HCT116 (cell line): ENCODE data around the gene LAMTOR1. TPM values are rescaled to one million over a fixed set of nuclear protein-coding genes. Genes with fewer than 3 reads are reported as not detected.

ENCODE experiments used
- ATAC-seq: fragments of 200-7000 bp; cut with Tn5 transposase; 2 replicates; pipeline ENCODE4 v1.9.1; 2020; ENCODE audit warnings: mild to moderate bottlenecking, moderate library complexity
- BruUV-seq: library from RNA; stranded (reverse); fragments of 400-500 nt; replicated peaks from 2 replicates; lab custom pipeline; 2021; lab: Mats Ljungman, UMichigan
- CTCF ChIA-PET: fragments of 300-600 bp; sonication (Branson Sonifier 250); formaldehyde crosslinking; loops from one replicate; lab custom pipeline; 2021; ENCODE audit warnings: antibody characterized with exemption; lab: Charles Lee
- POLR2A ChIA-PET: fragments of 300-600, 350-600 bp; sonication (Branson Sonifier 250); formaldehyde crosslinking; loops from one replicate; lab custom pipeline; 2021; ENCODE audit warnings: antibody characterized with exemption; lab: Charles Lee
- RAD21 ChIA-PET, 2 experiments: fragments of 300-600 bp; sonication (Branson Sonifier 250); formaldehyde crosslinking; loops; one replicate each; lab custom pipeline; 2023; ENCODE audit warnings: low total read pairs in 2 of 2; ENCODE audit not compliant: uncharacterized antibody in 2 of 2, unreplicated experiment in 2 of 2, low non-redundant PET in 1 of 2; lab: Charles Lee
- DNase-seq: peaks from one replicate; pipeline ENCODE4 v3.0.0-alpha.2; 2010; ENCODE audit warnings: low read depth, low spot score
- H2AFZ ChIP-seq: fragments of 200-600 bp; shearing (Covaris generic), sonication (generic); 2 replicates; pipeline ENCODE4 v1.6.1; 2017; ENCODE audit warnings: low read depth, mixed run types, mixed read lengths, antibody characterized with exemption, low read length; ENCODE audit not compliant: poor library complexity, severe bottlenecking
- H3K27ac ChIP-seq: 2 replicates; pipeline ENCODE4 v1.5.1; 2012; ENCODE audit warnings: low read depth, low read length
- H3K27me3 ChIP-seq: fragments of 200-600 bp; sonication (generic); 2 replicates; pipeline ENCODE4 v1.6.1; 2016; ENCODE audit warnings: mixed run types, low read length, mixed read lengths; ENCODE audit not compliant: insufficient read depth
- H3K36me3 ChIP-seq, 2 experiments: fragments of 200-500 bp in 1 of 2; fragments of 200-600 bp in 1 of 2; sonication (Bioruptor generic) in 1 of 2; sonication (generic) in 1 of 2; 2 replicates each; pipeline versions ENCODE4 v1.5.1 to v1.6.1; 2014 to 2016; ENCODE audit warnings: low read length in 2 of 2, inconsistent platforms in 1 of 2, mixed read lengths in 1 of 2, mixed run types in 1 of 2; ENCODE audit not compliant: insufficient read depth in 2 of 2, control insufficient read depth in 1 of 2
- H3K4me1 ChIP-seq, 2 experiments: fragments of 200-600 bp in 1 of 2; sonication (generic) in 1 of 2; 2 replicates each; pipeline versions ENCODE4 v1.5.1 to v1.6.1; 2012 to 2017; ENCODE audit warnings: low read length in 2 of 2, inconsistent platforms in 1 of 2, mild to moderate bottlenecking in 1 of 2, mixed read lengths in 1 of 2, mixed run types in 1 of 2, moderate library complexity in 1 of 2; ENCODE audit not compliant: insufficient read depth in 2 of 2, control insufficient read depth in 1 of 2
- H3K4me2 ChIP-seq: fragments of 200-600 bp; sonication (generic); 2 replicates; pipeline ENCODE4 v1.6.1; 2017; ENCODE audit warnings: mixed run types, low read length, mixed read lengths
- H3K4me3 ChIP-seq, 2 experiments: fragments of 200-600 bp in 1 of 2; sonication (generic) in 1 of 2; replicated peaks in 1 of 2; 2 replicates each; pipeline ENCODE4 v1.5.1; 2011 to 2016; ENCODE audit warnings: low read length in 2 of 2, control low read depth in 1 of 2, low read depth in 1 of 2, mild to moderate bottlenecking in 1 of 2, mixed read lengths in 1 of 2, mixed run types in 1 of 2
- H3K79me2 ChIP-seq: fragments of 200-600 bp; sonication (generic); 2 replicates; pipeline ENCODE4 v1.6.1; 2017; ENCODE audit warnings: mild to moderate bottlenecking, mixed run types, low read length, moderate library complexity, mixed read lengths; ENCODE audit not compliant: insufficient read depth
- H3K9ac ChIP-seq: fragments of 200-600 bp; sonication (generic); 2 replicates; pipeline ENCODE4 v1.6.1; 2016; ENCODE audit warnings: low read length, mixed read lengths
- H3K9me2 ChIP-seq: fragments of 200-600 bp; sonication (generic), shearing (Covaris generic); 2 replicates; pipeline ENCODE4 v1.6.1; 2017; ENCODE audit warnings: mixed run types, mild to moderate bottlenecking, moderate library complexity; ENCODE audit not compliant: insufficient read depth
- H3K9me3 ChIP-seq, 2 experiments: fragments of 200-500 bp in 1 of 2; fragments of 200-600 bp in 1 of 2; sonication (Bioruptor generic) in 1 of 2; sonication (generic) in 1 of 2; 2 replicates each; pipeline ENCODE4 v1.6.1; 2014 to 2017; ENCODE audit warnings: low read length in 2 of 2, mixed read lengths in 2 of 2, inconsistent platforms in 1 of 2, low read depth in 1 of 2, mild to moderate bottlenecking in 1 of 2, mixed run types in 1 of 2, moderate library complexity in 1 of 2; ENCODE audit not compliant: control insufficient read depth in 1 of 2, insufficient read depth in 1 of 2
- H4K20me1 ChIP-seq: fragments of 200-600 bp; sonication (generic), shearing (Covaris generic); 2 replicates; pipeline ENCODE4 v1.6.1; 2017; ENCODE audit warnings: mixed run types, mild to moderate bottlenecking, moderate library complexity; ENCODE audit not compliant: insufficient read depth
- CBX3 ChIP-seq: IDR thresholded peaks from 2 replicates; pipeline ENCODE4 v1.6.1; 2012; ENCODE audit warnings: low read depth
- CEBPB ChIP-seq: IDR thresholded peaks from 2 replicates; pipeline ENCODE4 v1.6.1; 2012; ENCODE audit warnings: low read depth
- ELF1 ChIP-seq: IDR thresholded peaks from 2 replicates; pipeline ENCODE4 v1.6.1; 2012; ENCODE audit warnings: low read depth, borderline replicate concordance
- EZH2 ChIP-seq: fragments of 200-600 bp; sonication (generic); IDR thresholded peaks from 2 replicates; pipeline ENCODE4 v1.6.1; 2017; ENCODE audit warnings: antibody characterized with exemption, mixed run types
- EZH2phosphoT487 ChIP-seq: fragments of 200-600 bp; IDR thresholded peaks from 2 replicates; pipeline ENCODE4 v1.6.1; 2018; ENCODE audit warnings: antibody characterized with exemption, borderline replicate concordance
- FOSL1 ChIP-seq: IDR thresholded peaks from 2 replicates; pipeline ENCODE4 v1.6.1; 2012; ENCODE audit warnings: low read depth
- JUND ChIP-seq: IDR thresholded peaks from 2 replicates; pipeline ENCODE4 v1.6.1; 2012
- POLR2A ChIP-seq: IDR thresholded peaks from 2 replicates; pipeline ENCODE4 v1.7.0; 2011; ENCODE audit warnings: borderline replicate concordance; ENCODE audit not compliant: insufficient read depth, insufficient read length; ENCODE audit errors: extremely low read depth
- RAD21 ChIP-seq: IDR thresholded peaks from 2 replicates; pipeline ENCODE4 v1.6.1; 2012; ENCODE audit warnings: low read depth, mild to moderate bottlenecking
- SIN3A ChIP-seq: IDR thresholded peaks from 2 replicates; pipeline ENCODE4 v1.6.1; 2012; ENCODE audit warnings: low read depth
- SP1 ChIP-seq: IDR thresholded peaks from 2 replicates; pipeline ENCODE4 v1.6.1; 2012; ENCODE audit warnings: low read depth
- SRF ChIP-seq: IDR thresholded peaks from 2 replicates; pipeline ENCODE4 v1.6.1; 2012; ENCODE audit warnings: low read depth
- TCF7L2 ChIP-seq: IDR thresholded peaks from 2 replicates; pipeline ENCODE4 v1.7.0; 2011; ENCODE audit warnings: borderline replicate concordance, inconsistent platforms; ENCODE audit not compliant: insufficient read depth, insufficient read length; ENCODE audit errors: extremely low read depth
- YY1 ChIP-seq: IDR thresholded peaks from 2 replicates; pipeline ENCODE4 v1.6.1; 2011; ENCODE audit warnings: low read length, low read depth, moderate library complexity, mild to moderate bottlenecking; ENCODE audit not compliant: insufficient replicate concordance; ENCODE audit errors: extremely low read depth
- ZFX ChIP-seq: fragments of 450-650 bp; IDR thresholded peaks from 2 replicates; pipeline ENCODE4 v1.6.1; 2017
- intact Hi-C: fragments of 100-400 bp; cut with micrococcal nuclease; formaldehyde crosslinking; loops from 2 replicates; pipeline ENCODE4 v1.10.0; 2022
- total RNA-seq: library from RNA; stranded (reverse); gene quantifications from one replicate; pipeline ENCODE4 v1.2.1, GENCODE V29; 2021; ENCODE audit not compliant: unreplicated experiment
- TF ChIP-seq, protein P1 (sequence below): IDR thresholded peaks from 2 replicates; pipeline ENCODE4 v1.6.1; 2012; ENCODE audit warnings: low read depth
- TF ChIP-seq, protein P2 (sequence below): IDR thresholded peaks from 2 replicates; pipeline ENCODE4 v1.6.1; 2012
- TF ChIP-seq, protein P3 (sequence below): IDR thresholded peaks from 2 replicates; pipeline ENCODE4 v1.6.1; 2012

Gene LAMTOR1
- total RNA-seq, 1 experiment from 2014 or later: 63.9 TPM

DNA sequence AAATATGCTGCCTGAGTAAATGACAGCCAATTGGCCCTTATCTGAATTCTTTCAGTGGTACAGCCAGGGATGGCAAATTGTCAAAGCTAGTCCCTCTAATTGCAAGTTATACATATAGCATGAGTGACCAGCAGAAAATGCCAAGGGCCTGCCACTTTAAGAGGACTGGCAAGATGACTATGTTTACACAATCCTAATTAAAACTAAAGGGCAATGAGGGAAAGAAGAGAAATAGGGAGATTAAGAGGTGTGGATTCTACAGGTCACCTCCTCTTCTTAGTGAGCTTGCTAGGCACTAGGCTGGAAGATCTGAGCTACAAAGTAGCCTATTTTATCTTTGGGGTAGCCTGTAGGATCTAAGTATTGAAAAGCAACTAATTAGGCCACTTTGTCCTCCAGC, 36.2 kb downstream of the LAMTOR1 start (continued):
- TF ChIP-seq, protein P1, sequence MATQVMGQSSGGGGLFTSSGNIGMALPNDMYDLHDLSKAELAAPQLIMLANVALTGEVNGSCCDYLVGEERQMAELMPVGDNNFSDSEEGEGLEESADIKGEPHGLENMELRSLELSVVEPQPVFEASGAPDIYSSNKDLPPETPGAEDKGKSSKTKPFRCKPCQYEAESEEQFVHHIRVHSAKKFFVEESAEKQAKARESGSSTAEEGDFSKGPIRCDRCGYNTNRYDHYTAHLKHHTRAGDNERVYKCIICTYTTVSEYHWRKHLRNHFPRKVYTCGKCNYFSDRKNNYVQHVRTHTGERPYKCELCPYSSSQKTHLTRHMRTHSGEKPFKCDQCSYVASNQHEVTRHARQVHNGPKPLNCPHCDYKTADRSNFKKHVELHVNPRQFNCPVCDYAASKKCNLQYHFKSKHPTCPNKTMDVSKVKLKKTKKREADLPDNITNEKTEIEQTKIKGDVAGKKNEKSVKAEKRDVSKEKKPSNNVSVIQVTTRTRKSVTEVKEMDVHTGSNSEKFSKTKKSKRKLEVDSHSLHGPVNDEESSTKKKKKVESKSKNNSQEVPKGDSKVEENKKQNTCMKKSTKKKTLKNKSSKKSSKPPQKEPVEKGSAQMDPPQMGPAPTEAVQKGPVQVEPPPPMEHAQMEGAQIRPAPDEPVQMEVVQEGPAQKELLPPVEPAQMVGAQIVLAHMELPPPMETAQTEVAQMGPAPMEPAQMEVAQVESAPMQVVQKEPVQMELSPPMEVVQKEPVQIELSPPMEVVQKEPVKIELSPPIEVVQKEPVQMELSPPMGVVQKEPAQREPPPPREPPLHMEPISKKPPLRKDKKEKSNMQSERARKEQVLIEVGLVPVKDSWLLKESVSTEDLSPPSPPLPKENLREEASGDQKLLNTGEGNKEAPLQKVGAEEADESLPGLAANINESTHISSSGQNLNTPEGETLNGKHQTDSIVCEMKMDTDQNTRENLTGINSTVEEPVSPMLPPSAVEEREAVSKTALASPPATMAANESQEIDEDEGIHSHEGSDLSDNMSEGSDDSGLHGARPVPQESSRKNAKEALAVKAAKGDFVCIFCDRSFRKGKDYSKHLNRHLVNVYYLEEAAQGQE: no peak
- TF ChIP-seq SRF (no peak), SIN3A (no peak), TCF7L2 (no peak), CBX3 (no peak), JUND (no peak), SP1 (no peak), ELF1 (no peak)

DNA sequence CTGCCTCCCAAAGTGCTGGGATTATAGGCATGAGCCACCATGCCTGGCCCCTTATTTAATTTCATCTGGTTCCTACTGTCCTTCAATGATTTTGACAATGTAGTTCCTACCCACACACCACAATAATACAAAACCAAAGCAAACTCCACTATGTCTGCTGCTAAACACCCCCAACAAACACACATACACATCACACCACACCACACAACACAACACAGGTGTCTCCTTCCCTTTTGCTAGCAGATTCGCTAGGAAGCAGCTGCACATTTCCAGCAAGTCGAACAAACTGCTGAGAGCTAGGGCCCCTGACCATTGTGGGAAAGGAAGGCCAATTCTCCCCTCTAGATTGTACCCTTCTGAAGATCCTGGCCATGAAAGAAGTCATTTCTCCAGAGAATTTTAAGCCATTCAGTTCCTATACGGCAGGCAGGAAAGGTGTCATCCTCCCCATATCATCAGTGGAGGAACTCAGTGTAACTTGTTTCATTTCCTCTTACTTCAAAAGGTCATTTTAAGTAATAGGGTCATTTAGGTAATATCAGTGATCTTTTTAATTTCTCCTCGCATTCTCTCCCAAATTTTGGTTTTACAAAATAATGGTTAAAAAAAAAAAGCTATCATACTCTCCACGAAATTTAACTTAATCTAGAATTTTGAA, 41.2 kb downstream of the LAMTOR1 start:
- H3K9me2 ChIP-seq: no peaks in the 10 kb centered on the region
- H3K9me3 ChIP-seq: no peaks in the 10 kb centered on the region
- no peak overlapping the region for H3K27ac ChIP-seq
- CTCF ChIA-PET: no interaction called here
- no peak overlapping the region for H3K9ac ChIP-seq
- H3K36me3 ChIP-seq: no peaks in the 10 kb centered on the region; a peak in 1 of 4 replicates
- peaks cover 70% of the 10 kb centered on the region for H3K79me2 ChIP-seq
- intact Hi-C loops: no loop called here
- H3K27me3 ChIP-seq: no peaks in the 10 kb centered on the region
- TF ChIP-seq SIN3A: no peak
- no peak for TF ChIP-seq RAD21
- no peak for TF ChIP-seq FOSL1
- no peak for TF ChIP-seq CBX3
- no peak for TF ChIP-seq POLR2A
- no peak for TF ChIP-seq SP1
- no peak for TF ChIP-seq ZFX
- TF ChIP-seq EZH2: no peak
- no peak for TF ChIP-seq JUND
- TF ChIP-seq, protein P2, sequence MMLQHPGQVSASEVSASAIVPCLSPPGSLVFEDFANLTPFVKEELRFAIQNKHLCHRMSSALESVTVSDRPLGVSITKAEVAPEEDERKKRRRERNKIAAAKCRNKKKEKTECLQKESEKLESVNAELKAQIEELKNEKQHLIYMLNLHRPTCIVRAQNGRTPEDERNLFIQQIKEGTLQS: no peak
- no peak for TF ChIP-seq YY1
- TF ChIP-seq, protein P3, sequence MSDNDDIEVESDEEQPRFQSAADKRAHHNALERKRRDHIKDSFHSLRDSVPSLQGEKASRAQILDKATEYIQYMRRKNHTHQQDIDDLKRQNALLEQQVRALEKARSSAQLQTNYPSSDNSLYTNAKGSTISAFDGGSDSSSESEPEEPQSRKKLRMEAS: no peak
- TF ChIP-seq CEBPB: no peak
- no peak for TF ChIP-seq TCF7L2
- no peak for TF ChIP-seq EZH2phosphoT487
- RAD21 ChIA-PET: no interaction called here
- H3K4me3 ChIP-seq: no peak overlapping the region
- POLR2A ChIA-PET: no interaction called here
- no peak overlapping the region for H2AFZ ChIP-seq
- ATAC-seq: no peak
- no peaks in the 10 kb centered on the region for H3K4me1 ChIP-seq
- BruUV-seq: no TSS peak
- no peak for DNase-seq
- no peaks in the 10 kb centered on the region for H4K20me1 ChIP-seq
- H3K4me2 ChIP-seq: no peak overlapping the region
